Activated CD8-positive, alpha-beta T cell treated with anti-CD3 and anti-CD28 coated beads for 36 hours (primary cell): ENCODE measurements around the gene CIDEC. TPM values are rescaled to one million over a fixed set of nuclear protein-coding genes. Genes with fewer than 3 reads are reported as not detected.
"Not testable (repeated sequence)": the region's sequence is repeated elsewhere in the genome, so short reads cannot be mapped to it uniquely, and the experiment has no call there.

Experiments
- ATAC-seq: fragments of 200-7000 bp; cut with Tn5 transposase; one replicate; pipeline ENCODE4 v1.10.0; 2021; ENCODE audit warnings: mild to moderate bottlenecking, moderate library complexity
- CTCF ChIA-PET: fragments of 350-600 bp; sonication (Branson Sonifier 250); formaldehyde crosslinking; loops from one replicate; lab custom pipeline; 2021; ENCODE audit warnings: antibody characterized with exemption; lab: Charles Lee
- POLR2A ChIA-PET: fragments of 350-600 bp; sonication (Branson Sonifier 250); formaldehyde crosslinking; loops from one replicate; lab custom pipeline; 2021; ENCODE audit warnings: antibody characterized with exemption; lab: Charles Lee
- DNase-seq: peaks from one replicate; pipeline ENCODE4 v3.0.0-alpha.2; 2020
- H3K27ac Mint-ChIP-seq: one replicate; pipeline ENCODE4 v1.8.0; 2021; ENCODE audit warnings: mild to moderate bottlenecking, mixed read lengths
- H3K27me3 Mint-ChIP-seq: one replicate; pipeline ENCODE4 v1.8.0; 2021; ENCODE audit warnings: mixed read lengths
- H3K36me3 Mint-ChIP-seq: one replicate; pipeline ENCODE4 v1.8.0; 2021; ENCODE audit warnings: low read depth, mixed read lengths
- H3K4me1 Mint-ChIP-seq: one replicate; pipeline ENCODE4 v1.8.0; 2021; ENCODE audit warnings: low read depth, mixed read lengths
- H3K4me3 Mint-ChIP-seq: one replicate; pipeline ENCODE4 v1.8.0; 2021; ENCODE audit warnings: mild to moderate bottlenecking, moderate library complexity, mixed read lengths
- H3K9me3 Mint-ChIP-seq: one replicate; pipeline ENCODE4 v1.8.0; 2021; ENCODE audit warnings: mixed read lengths
- intact Hi-C: fragments of 100-400 bp; cut with micrococcal nuclease; formaldehyde crosslinking; loops from one replicate; pipeline ENCODE4 v1.10.0; 2022
- total RNA-seq, 2 experiments: library from RNA; stranded (reverse); gene quantifications; one replicate each; pipeline ENCODE4 v1.2.3, GENCODE V29; 2021
- TF ChIP-seq, protein P1 (sequence below): fragments of 200-600 bp; IDR thresholded peaks from one replicate; pipeline ENCODE4 v1.8.0; 2022; ENCODE audit warnings: antibody characterized with exemption, mild to moderate bottlenecking

CIDEC gene
- total RNA-seq, 2 experiments from 2014 or later = not detected

DNA sequence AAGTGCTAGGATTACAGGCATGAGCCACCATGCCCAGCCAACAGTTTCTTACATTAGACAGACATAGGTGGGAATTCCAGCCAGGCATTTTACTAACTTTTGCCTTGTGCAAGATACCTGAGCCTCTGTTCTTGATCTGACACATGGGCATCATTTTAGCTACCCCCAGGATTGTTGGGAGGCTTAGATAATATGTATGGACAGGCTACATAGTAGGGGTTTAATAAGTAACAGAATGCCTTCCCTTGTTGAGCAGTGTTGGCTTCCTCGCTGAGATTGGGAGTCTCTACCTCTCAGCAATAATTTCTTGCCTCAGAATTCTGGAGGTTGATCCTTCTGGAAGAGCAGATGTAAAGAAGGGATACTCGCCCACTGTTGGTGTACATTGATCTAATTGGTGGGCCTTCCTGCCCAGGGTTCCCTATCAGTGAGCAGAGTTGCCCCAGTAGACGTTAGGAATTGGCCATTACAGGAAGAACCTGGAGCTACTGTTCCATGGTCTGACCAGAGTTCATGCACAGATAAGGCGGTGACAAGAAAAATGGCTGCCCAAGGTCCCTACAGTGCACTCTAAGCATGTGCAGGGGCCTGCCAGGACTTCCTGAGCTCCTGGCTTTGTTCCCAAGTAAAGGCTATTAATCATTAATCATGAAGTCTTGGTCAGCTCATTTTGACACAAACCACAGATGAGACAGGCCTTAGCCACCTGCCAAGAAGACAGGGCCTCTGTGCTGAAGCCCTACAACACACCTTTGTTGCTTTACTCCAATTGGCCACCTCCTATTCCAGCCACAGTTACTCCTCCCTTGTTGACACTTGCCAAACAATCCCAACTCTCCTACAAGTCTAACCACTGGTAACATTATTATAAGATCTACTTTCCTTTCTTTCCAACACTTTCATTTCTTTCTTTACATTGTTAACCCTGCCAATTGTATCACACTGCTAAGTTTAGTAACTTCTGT is 17.6 kb upstream of the CIDEC start:
- Mint-ChIP-seq H3K4me3 (no peak overlapping the region), H3K4me1 (peaks cover 51% of the 10 kb centered on the region), H3K36me3 (peaks cover 25% of the 10 kb centered on the region), H3K27me3 (no peaks in the 10 kb centered on the region), H3K9me3 (peaks cover 5% of the 10 kb centered on the region), H3K27ac (peak overlapping the region; percentile 47)
- no peak for DNase-seq
- intact Hi-C loops = no loop called here
- ATAC-seq = no peak
- TF ChIP-seq, protein P1, sequence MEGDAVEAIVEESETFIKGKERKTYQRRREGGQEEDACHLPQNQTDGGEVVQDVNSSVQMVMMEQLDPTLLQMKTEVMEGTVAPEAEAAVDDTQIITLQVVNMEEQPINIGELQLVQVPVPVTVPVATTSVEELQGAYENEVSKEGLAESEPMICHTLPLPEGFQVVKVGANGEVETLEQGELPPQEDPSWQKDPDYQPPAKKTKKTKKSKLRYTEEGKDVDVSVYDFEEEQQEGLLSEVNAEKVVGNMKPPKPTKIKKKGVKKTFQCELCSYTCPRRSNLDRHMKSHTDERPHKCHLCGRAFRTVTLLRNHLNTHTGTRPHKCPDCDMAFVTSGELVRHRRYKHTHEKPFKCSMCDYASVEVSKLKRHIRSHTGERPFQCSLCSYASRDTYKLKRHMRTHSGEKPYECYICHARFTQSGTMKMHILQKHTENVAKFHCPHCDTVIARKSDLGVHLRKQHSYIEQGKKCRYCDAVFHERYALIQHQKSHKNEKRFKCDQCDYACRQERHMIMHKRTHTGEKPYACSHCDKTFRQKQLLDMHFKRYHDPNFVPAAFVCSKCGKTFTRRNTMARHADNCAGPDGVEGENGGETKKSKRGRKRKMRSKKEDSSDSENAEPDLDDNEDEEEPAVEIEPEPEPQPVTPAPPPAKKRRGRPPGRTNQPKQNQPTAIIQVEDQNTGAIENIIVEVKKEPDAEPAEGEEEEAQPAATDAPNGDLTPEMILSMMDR = no peak
- ChIA-PET CTCF (interaction anchor here (0.9 to 1.3 kb wide), 2 partner anchors 16 to 35 kb away, joined by 3 to 4 read pairs; no protein-coding TSS in a partner anchor), POLR2A (interaction anchor here (0.8 to 7.7 kb wide), 4 partner anchors 10 to 35 kb away, joined by 3 to 57 read pairs (median 4); partner anchors contain the start of gene CRELD1)

DNA sequence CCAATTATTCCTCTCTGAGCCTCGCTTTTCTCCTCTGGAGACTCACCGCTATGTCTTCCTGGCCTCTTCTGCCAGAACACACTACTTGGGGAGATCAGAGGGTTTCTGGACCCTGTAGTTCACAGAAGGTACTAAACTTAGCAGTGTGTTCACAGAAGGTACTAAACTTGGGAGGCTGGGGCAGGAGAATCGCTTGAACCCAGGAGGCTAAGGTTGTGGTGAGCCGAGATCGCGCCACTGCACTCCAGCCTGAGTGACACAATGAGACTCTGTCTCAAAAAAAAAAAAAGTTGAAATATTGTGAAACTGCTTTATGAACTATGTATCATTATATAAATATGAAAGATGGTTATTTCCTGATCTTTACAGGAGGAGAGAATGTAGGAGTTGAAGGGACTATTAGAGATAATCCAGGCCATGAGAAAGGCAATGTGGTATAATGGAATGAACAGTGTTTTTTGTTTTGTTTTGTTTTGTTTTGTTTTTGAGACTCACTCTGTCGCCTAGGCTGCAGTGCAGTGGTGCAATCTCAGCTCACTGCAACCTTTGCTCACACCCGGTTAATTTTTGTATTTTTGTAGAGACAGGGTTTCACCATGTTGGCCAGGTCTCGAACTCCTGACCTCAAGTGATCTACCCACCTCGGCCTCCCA is 16.8 kb upstream of the CIDEC start:
- intact Hi-C loops, ATAC-seq, DNase-seq, H3K4me3 Mint-ChIP-seq, H3K27me3 Mint-ChIP-seq, H3K9me3 Mint-ChIP-seq: not testable (repeated sequence)
- CTCF ChIA-PET = interaction anchor here (1.3 to 4.3 kb wide), 2 partner anchors 35 to 36 kb away, joined by 4 to 25 read pairs; partner anchors contain the start of gene CRELD1
- Mint-ChIP-seq H3K27ac (peak overlapping the region; percentile 11), H3K36me3 (peaks cover 31% of the 10 kb centered on the region), H3K4me1 (peaks cover 49% of the 10 kb centered on the region)
- POLR2A ChIA-PET = interaction anchor here (1.0 to 7.7 kb wide), 2 partner anchors 11 to 36 kb away, joined by 3 to 57 read pairs; partner anchors contain the start of gene CRELD1

DNA sequence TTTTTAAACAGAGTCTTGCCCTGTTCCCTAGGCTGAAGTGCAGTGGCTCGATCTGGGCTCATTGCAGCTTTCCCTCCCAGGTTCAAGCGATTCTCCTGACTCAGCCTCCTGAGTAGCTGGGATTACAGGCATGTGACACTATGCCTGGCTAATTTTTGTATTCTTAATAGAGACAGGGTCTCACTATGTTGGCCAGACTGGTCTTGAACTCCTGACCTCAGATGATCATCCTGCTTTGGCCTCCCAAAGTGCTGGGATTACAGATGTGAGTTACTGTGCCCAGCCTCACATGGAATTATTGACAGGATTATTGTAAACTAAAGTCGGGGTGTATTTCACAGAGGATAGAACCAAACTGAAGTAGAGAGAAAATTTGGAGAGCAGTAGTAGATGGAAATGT is 15.7 kb upstream of the CIDEC start:
- H3K9me3 Mint-ChIP-seq, intact Hi-C loops, ATAC-seq, H3K27me3 Mint-ChIP-seq, H3K4me3 Mint-ChIP-seq, DNase-seq: not testable (repeated sequence)
- Mint-ChIP-seq H3K36me3 (peaks cover 38% of the 10 kb centered on the region), H3K27ac (peak overlapping the region; percentile 17), H3K4me1 (peaks cover 43% of the 10 kb centered on the region)
- POLR2A ChIA-PET = interaction anchor here (7.7 kb wide), 1 partner anchor 37 kb away, joined by 57 read pairs; the partner anchor contains the start of gene CRELD1
- CTCF ChIA-PET = interaction anchor here (4.3 kb wide), 1 partner anchor 36 kb away, joined by 25 read pairs; the partner anchor contains the start of gene CRELD1

DNA sequence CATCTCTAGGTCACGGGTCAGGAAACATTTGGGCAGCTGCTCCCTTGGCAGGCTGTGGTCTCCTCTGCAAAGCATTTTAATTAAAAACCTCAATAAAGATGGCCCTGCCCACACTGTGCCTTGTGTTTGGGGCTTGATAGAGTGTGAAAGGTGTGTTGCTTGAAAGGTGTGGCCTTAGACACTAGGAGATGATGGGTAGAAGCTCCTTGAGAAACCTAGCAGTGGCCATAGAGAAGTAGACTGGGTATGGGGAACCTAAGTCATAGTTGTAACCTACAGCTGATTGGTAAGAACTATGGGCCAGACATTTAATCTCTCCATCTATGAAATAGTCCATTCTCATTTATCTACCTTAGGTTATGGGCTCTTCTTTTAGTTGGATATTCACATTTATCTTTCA is 13.7 kb upstream of the CIDEC start:
- ATAC-seq (no peak), DNase-seq (peak; percentile 0)
- CTCF ChIA-PET = interaction anchor here (0.7 to 4.3 kb wide), 4 partner anchors 9 to 67 kb away, joined by 4 to 25 read pairs (median 5); partner anchors contain the start of genes CRELD1 and IL17RE
- Mint-ChIP-seq H3K27ac (peak overlapping the region; percentile 44), H3K4me3 (no peak overlapping the region), H3K9me3 (peaks cover 5% of the 10 kb centered on the region), H3K4me1 (peaks cover 39% of the 10 kb centered on the region), H3K36me3 (peaks cover 42% of the 10 kb centered on the region), H3K27me3 (no peaks in the 10 kb centered on the region)
- TF ChIP-seq, protein P1 = no peak
- intact Hi-C loops = no loop called here
- POLR2A ChIA-PET = interaction anchor here (0.7 to 7.7 kb wide), 6 partner anchors 9 to 111 kb away, joined by 3 to 57 read pairs (median 5); partner anchors contain the start of genes CRELD1 and IL17RE

DNA sequence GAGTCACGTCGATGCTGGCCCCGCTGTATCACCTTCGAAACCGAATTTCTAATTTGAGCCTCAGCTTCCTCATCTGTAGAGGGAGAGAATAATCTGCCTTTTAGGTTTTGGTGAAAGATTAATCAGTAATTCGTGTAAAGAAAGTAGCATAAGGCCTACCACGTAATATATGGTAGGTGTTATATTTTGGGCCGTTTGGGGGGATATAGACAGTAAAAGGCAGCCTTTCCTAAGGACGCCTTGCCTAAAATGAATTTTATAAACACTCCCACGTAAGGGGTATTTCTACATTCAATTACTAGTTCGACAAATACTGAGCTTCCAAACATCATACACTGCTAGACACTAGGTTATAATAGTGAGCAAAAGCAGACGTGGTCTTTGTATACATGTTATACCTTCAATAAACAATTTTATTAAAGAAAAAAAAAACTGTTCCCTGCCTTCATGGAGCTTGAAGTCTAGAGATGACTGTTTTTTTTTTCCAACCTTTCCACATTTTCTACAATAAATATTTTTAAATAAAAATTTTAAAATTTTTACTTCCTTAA is 11.1 kb upstream of the CIDEC start:
- peak overlapping the region; percentile 99 for H3K27ac Mint-ChIP-seq
- intact Hi-C loops = no loop called here
- H3K36me3 Mint-ChIP-seq = peaks cover 42% of the 10 kb centered on the region
- ChIA-PET CTCF (interaction anchor here (0.7 to 2.0 kb wide), 7 partner anchors 11 to 164 kb away, joined by 3 to 12 read pairs (median 3); partner anchors contain the start of genes CIDEC, CRELD1 and IL17RE), POLR2A (interaction anchor here (0.8 to 7.7 kb wide), 13 partner anchors 11 to 62 kb away, joined by 3 to 57 read pairs (median 4); partner anchors contain the start of genes CIDEC, CRELD1 and IL17RE)
- TF ChIP-seq, protein P1 = no peak
- no peak for ATAC-seq
- peak overlapping the region; percentile 99 for H3K4me3 Mint-ChIP-seq
- no peak for DNase-seq
- H3K4me1 Mint-ChIP-seq = peaks cover 31% of the 10 kb centered on the region
- H3K9me3 Mint-ChIP-seq = peaks cover 5% of the 10 kb centered on the region
- no peaks in the 10 kb centered on the region for H3K27me3 Mint-ChIP-seq
